LNCaP clone FGC (cell line): Measurements from ENCODE around the gene DDHD1.

ENCODE experiments used
- DNase-seq: peaks from one replicate; pipeline ENCODE4 v3.0.0-alpha.2; 2011; ENCODE audit warnings: low read depth
- H3K4me3 ChIP-seq: 2 replicates; pipeline ENCODE4 v1.5.1; 2011; ENCODE audit warnings: mild to moderate bottlenecking, low read depth, low read length, control low read depth
- CTCF ChIP-seq: IDR thresholded peaks from 2 replicates; pipeline ENCODE4 v1.5.1; 2012; ENCODE audit warnings: mild to moderate bottlenecking; ENCODE audit not compliant: control insufficient read depth, insufficient read depth; ENCODE audit errors: extremely low read depth

The DDHD1 gene

GRCh38 chr14:53011053-53011462, 142.1 kb downstream of the DDHD1 start:
- TF ChIP-seq CTCF = no peak
- H3K4me3 ChIP-seq = no peak overlapping the region
- no peak for DNase-seq

- DNase-seq = no peak
- no peak for TF ChIP-seq CTCF
- H3K4me3 ChIP-seq = no peak overlapping the region
Measured at GRCh38 chr14:53010193-53011040, 142.7 kb downstream of the DDHD1 start.

GRCh38 chr14:53006931-53007562, 146.1 kb downstream of the DDHD1 start:
- no peak overlapping the region for H3K4me3 ChIP-seq
- no peak for TF ChIP-seq CTCF
- no peak for DNase-seq

DNA sequence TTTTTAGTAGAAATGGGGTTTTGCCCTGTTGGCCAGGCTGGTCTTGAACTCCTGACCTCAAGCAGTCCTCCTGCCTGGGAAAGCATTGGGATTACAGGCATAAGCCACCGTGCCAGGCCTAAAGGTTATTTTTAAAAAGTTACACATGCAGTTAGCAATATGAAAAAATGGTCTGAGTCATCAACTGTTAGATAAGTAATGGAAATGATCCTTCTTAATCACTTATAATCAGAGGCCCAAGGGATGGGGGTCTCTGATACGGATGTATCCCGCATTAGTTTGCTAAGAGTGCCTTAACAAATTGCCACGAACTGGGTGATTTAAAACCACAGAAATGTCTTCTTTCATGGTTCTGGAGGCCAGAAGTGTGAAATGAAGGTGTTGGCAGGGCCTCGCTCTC, 148.1 kb downstream of the DDHD1 start:
- no peak overlapping the region for H3K4me3 ChIP-seq
- no peak for TF ChIP-seq CTCF
- no peak for DNase-seq

DNA sequence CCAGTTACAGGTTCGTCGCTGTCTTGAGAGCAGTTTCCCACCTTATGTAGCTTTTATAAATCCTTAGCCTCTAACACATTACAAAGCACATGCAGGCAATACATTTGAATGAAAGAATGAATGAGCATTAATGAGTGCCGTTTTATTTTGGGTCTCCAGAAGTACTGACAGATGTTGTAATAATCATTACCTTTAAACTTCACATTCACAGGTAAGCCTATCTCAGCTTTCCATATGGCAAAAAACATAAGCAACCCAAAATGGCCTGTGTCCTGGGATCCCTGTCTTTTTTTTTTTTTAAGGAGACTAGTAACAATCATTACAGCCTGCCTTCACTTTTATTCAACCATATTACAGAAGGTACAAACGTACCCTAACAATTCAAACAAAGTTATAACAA, 149.3 kb downstream of the DDHD1 start:
- no peak for TF ChIP-seq CTCF
- DNase-seq = no peak
- no peak overlapping the region for H3K4me3 ChIP-seq

GRCh38 chr14:53002576-53002975, 150.5 kb downstream of the DDHD1 start:
- TF ChIP-seq CTCF = no peak
- no peak overlapping the region for H3K4me3 ChIP-seq
- no peak for DNase-seq

- TF ChIP-seq CTCF = no peak
- H3K4me3 ChIP-seq = no peak overlapping the region
- DNase-seq = no peak
Measured at GRCh38 chr14:53001787-53002378, 151.2 kb downstream of the DDHD1 start.
